Activated naive CD8-positive, alpha-beta T cell (primary cell): ENCODE measurements around the gene KIAA1958.
"Not testable (repeated sequence)": the region's sequence is repeated elsewhere in the genome, so short reads cannot be mapped to it uniquely, and the experiment has no call there.

ENCODE experiments used
- H3K27ac Mint-ChIP-seq: one replicate; pipeline ENCODE4 v1.8.0; 2021; ENCODE audit warnings: mixed read lengths
- H3K27me3 Mint-ChIP-seq: one replicate; pipeline ENCODE4 v1.8.0; 2021; ENCODE audit warnings: mixed read lengths
- H3K36me3 Mint-ChIP-seq: one replicate; pipeline ENCODE4 v1.8.0; 2021; ENCODE audit warnings: mixed read lengths
- H3K4me1 Mint-ChIP-seq: one replicate; pipeline ENCODE4 v1.8.0; 2021; ENCODE audit warnings: low read depth, mixed read lengths
- H3K4me3 Mint-ChIP-seq: one replicate; pipeline ENCODE4 v1.8.0; 2021; ENCODE audit warnings: mild to moderate bottlenecking, mixed read lengths
- H3K9me3 Mint-ChIP-seq: one replicate; pipeline ENCODE4 v1.8.0; 2021; ENCODE audit warnings: low read depth, mixed read lengths

The KIAA1958 gene

DNA sequence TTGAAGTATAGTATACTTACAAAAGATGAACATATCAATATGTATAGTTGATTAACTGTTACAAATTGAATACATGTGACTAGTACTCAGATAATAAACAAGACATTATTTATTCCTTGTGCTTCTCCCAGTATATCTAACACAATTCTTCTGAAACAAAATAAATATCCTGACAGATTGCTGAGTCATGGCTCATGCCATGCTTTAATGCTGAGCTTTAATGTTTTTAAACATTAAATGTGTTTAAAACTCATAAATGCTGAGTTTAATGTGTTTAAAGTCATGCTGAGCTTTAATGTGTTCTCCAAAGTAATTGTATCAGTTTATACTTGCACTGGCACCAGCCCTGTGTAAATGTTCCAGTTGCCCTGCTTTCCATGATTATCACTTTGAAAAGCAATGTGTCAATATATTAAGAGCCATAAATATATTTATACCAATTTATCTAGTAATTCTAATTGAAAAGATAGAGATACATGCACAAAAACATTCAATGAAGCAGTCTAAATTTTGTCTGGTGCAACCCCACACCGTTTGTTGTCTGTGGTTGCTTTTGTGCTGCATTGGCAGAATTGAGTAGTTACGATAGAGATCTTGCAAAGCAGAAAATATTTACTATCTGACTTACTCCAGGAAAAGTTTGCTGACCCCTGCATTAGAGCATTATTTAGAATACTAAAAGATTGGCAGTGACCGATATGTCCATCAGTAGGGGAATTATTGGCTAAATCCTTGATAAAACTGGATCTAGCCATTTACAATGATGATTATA lies 15.7 kb downstream of the KIAA1958 start:
- H3K27me3 Mint-ChIP-seq: no peaks in the 10 kb centered on the region
- H3K36me3 Mint-ChIP-seq: peaks cover 6% of the 10 kb centered on the region
- H3K4me1 Mint-ChIP-seq: peaks cover 10% of the 10 kb centered on the region
- H3K4me3 Mint-ChIP-seq: no peak overlapping the region
- H3K9me3 Mint-ChIP-seq: no peaks in the 10 kb centered on the region
- no peak overlapping the region for H3K27ac Mint-ChIP-seq

- H3K27ac Mint-ChIP-seq: no peak overlapping the region
- peaks cover 9% of the 10 kb centered on the region for H3K36me3 Mint-ChIP-seq
- no peaks in the 10 kb centered on the region for H3K27me3 Mint-ChIP-seq
- no peaks in the 10 kb centered on the region for H3K9me3 Mint-ChIP-seq
- H3K4me3 Mint-ChIP-seq: no peak overlapping the region
- peaks cover 10% of the 10 kb centered on the region for H3K4me1 Mint-ChIP-seq
Observed at GRCh38 chr9:112503170-112503569, 16.5 kb downstream of the KIAA1958 start.

DNA sequence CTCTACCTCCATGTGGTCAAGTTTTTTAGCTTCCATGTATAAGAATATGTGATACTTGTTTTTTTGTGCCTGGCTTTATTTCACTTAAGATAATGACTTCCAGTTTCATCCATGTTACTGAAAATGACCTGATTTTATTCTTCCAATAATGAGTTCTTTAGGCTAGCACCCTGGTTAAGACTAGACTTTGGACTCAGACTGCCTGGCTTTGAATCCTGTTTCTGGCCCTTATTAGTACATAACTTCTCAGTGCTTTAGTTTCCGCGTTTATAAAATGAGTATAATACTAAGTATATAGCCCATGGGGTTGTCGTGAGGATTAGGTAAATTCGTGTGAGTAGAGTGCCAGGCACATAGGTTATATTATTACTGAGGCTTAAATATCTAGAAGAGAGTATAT lies 18.5 kb downstream of the KIAA1958 start:
- Mint-ChIP-seq H3K4me1 (peaks cover 7% of the 10 kb centered on the region), H3K4me3 (no peak overlapping the region), H3K9me3 (no peaks in the 10 kb centered on the region), H3K36me3 (peaks cover 7% of the 10 kb centered on the region), H3K27ac (no peak overlapping the region), H3K27me3 (no peaks in the 10 kb centered on the region)

GRCh38 chr9:112505607-112506006 lies 19.0 kb downstream of the KIAA1958 start:
- Mint-ChIP-seq H3K9me3 (no peaks in the 10 kb centered on the region), H3K4me1 (peaks cover 7% of the 10 kb centered on the region), H3K4me3 (no peak overlapping the region), H3K27ac (no peak overlapping the region), H3K36me3 (peaks cover 7% of the 10 kb centered on the region), H3K27me3 (no peaks in the 10 kb centered on the region)

GRCh38 chr9:112506571-112506970 lies 19.9 kb downstream of the KIAA1958 start:
- Mint-ChIP-seq H3K9me3 (no peaks in the 10 kb centered on the region), H3K27me3 (no peaks in the 10 kb centered on the region), H3K27ac (no peak overlapping the region), H3K4me3 (no peak overlapping the region), H3K36me3 (peaks cover 7% of the 10 kb centered on the region), H3K4me1 (peaks cover 7% of the 10 kb centered on the region)

- H3K4me3 Mint-ChIP-seq: no peak overlapping the region
- H3K36me3 Mint-ChIP-seq: peaks cover 7% of the 10 kb centered on the region
- no peak overlapping the region for H3K27ac Mint-ChIP-seq
- H3K27me3 Mint-ChIP-seq: no peaks in the 10 kb centered on the region
- H3K9me3 Mint-ChIP-seq: no peaks in the 10 kb centered on the region
- H3K4me1 Mint-ChIP-seq: peaks cover 7% of the 10 kb centered on the region
Observed at GRCh38 chr9:112507001-112507680, 20.5 kb downstream of the KIAA1958 start.

DNA sequence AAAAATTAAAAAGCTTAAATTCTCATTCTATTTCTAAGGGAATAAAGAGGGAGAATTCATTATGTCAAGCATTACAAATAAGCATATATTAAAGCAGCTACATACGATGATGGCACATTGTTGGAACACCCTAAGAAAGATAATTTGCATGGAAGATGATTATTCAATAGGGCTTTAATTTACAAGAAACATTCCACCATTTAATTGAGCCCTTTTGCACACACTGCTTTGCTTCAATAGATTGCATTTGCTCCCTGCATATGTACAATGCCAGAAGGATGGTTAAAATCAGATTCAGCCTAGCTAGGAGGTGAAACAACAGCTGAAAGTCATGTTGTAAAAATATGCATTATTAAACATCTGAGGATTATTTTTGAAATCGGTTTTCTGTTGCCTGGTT lies 21.8 kb downstream of the KIAA1958 start:
- Mint-ChIP-seq H3K36me3 (peaks cover 7% of the 10 kb centered on the region), H3K9me3 (no peaks in the 10 kb centered on the region), H3K27ac (no peak overlapping the region), H3K27me3 (no peaks in the 10 kb centered on the region), H3K4me3 (no peak overlapping the region), H3K4me1 (peaks cover 7% of the 10 kb centered on the region)

DNA sequence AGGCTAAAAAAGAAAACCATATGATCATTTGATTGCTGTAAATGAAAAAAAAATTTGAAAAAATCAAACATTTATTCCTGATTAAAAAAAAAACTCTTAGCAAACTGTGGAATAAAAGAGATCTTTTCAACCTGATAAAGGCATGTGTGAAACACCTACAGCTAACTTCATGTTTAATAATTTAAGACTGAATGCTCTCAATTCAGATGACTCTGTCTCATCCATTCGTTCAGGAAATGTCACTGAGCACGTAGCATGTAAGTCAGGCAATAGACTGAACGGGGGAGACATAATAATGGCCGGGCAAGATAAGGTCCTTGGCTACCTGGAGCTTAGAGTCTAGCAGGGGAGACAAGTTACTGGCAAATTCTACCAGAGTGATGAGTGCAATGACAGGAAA lies 25.8 kb downstream of the KIAA1958 start:
- H3K4me1 Mint-ChIP-seq, H3K4me3 Mint-ChIP-seq, H3K27ac Mint-ChIP-seq, H3K27me3 Mint-ChIP-seq, H3K9me3 Mint-ChIP-seq, H3K36me3 Mint-ChIP-seq: not testable (repeated sequence)

DNA sequence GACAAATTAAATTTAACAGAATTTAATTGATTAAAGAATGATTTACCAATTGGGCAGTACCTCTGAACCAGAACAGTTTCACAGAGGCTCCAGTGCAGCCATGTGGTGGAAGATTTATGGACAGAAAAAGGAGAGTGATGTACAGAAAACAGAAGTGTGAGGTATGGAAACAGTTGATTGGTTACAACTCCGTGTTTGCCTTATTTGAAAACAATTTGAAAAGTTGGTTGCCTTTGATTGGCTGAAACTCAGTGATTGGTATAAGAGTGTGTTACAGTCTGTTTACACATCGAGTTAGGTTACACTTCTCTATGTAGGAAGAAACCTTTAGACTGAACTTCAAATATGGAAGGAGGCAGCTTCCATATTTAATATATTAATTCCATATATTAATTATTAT lies 30.1 kb downstream of the KIAA1958 start:
- no peaks in the 10 kb centered on the region for H3K9me3 Mint-ChIP-seq
- H3K27me3 Mint-ChIP-seq: no peaks in the 10 kb centered on the region
- H3K4me1 Mint-ChIP-seq: no peaks in the 10 kb centered on the region
- H3K27ac Mint-ChIP-seq: no peak overlapping the region
- H3K4me3 Mint-ChIP-seq: no peak overlapping the region
- H3K36me3 Mint-ChIP-seq: peaks cover 2% of the 10 kb centered on the region

- no peak overlapping the region for H3K27ac Mint-ChIP-seq
- H3K9me3 Mint-ChIP-seq: no peaks in the 10 kb centered on the region
- no peak overlapping the region for H3K4me3 Mint-ChIP-seq
- no peaks in the 10 kb centered on the region for H3K4me1 Mint-ChIP-seq
- peaks cover 3% of the 10 kb centered on the region for H3K36me3 Mint-ChIP-seq
- H3K27me3 Mint-ChIP-seq: no peaks in the 10 kb centered on the region
Observed at GRCh38 chr9:112520069-112520468, 33.4 kb downstream of the KIAA1958 start.

- H3K4me1 Mint-ChIP-seq: no peaks in the 10 kb centered on the region
- peaks cover 3% of the 10 kb centered on the region for H3K36me3 Mint-ChIP-seq
- no peaks in the 10 kb centered on the region for H3K27me3 Mint-ChIP-seq
- no peaks in the 10 kb centered on the region for H3K9me3 Mint-ChIP-seq
- H3K27ac Mint-ChIP-seq: no peak overlapping the region
- no peak overlapping the region for H3K4me3 Mint-ChIP-seq
Observed at GRCh38 chr9:112520656-112521055, 34.0 kb downstream of the KIAA1958 start.

- Mint-ChIP-seq H3K27ac (no peak overlapping the region), H3K4me1 (peaks cover 3% of the 10 kb centered on the region), H3K27me3 (no peaks in the 10 kb centered on the region), H3K9me3 (no peaks in the 10 kb centered on the region), H3K4me3 (no peak overlapping the region), H3K36me3 (peaks cover 6% of the 10 kb centered on the region)
Observed at GRCh38 chr9:112526973-112527372, 40.3 kb downstream of the KIAA1958 start.

DNA sequence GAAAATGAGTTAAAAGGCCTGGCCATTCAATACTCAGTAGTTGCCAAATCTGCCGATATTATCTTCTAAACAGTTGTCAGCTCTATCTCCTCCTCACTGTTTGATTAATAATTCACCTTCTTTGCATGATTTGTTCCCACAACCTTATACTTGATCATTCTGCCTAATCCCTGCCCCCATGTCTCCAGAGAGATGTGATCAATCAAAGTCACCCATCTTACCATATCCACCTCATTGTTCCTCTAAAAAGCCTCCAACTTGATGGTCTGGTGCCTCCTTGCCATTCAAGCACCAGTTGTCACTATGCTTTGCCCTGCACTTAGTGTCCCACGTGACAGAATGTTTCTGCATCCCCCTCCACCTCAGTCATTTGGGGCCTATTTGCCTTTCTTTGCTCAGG lies 41.3 kb downstream of the KIAA1958 start:
- Mint-ChIP-seq H3K9me3 (no peaks in the 10 kb centered on the region), H3K36me3 (peaks cover 6% of the 10 kb centered on the region), H3K27me3 (no peaks in the 10 kb centered on the region), H3K4me3 (no peak overlapping the region), H3K4me1 (peaks cover 3% of the 10 kb centered on the region), H3K27ac (no peak overlapping the region)

DNA sequence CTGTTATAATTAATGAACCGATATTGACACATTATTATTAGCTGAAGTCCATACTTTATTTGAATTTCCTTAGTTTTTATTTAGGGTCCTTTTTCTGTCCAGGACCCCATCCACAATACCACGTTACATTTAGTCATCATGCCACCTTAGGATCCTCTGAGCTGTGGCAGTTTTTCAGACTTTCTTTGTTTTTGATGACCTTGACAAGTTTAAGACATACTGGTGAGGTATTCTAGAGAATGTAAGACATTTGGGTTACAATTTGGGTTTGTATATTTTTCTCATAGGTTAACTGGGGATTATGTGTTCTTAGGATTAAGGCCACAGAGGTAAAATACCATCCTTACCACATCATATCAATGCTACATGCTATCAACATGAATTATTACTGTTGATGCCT lies 42.7 kb downstream of the KIAA1958 start:
- Mint-ChIP-seq H3K4me1 (peaks cover 3% of the 10 kb centered on the region), H3K27me3 (no peaks in the 10 kb centered on the region), H3K9me3 (no peaks in the 10 kb centered on the region), H3K27ac (no peak overlapping the region), H3K4me3 (no peak overlapping the region), H3K36me3 (peaks cover 6% of the 10 kb centered on the region)

DNA sequence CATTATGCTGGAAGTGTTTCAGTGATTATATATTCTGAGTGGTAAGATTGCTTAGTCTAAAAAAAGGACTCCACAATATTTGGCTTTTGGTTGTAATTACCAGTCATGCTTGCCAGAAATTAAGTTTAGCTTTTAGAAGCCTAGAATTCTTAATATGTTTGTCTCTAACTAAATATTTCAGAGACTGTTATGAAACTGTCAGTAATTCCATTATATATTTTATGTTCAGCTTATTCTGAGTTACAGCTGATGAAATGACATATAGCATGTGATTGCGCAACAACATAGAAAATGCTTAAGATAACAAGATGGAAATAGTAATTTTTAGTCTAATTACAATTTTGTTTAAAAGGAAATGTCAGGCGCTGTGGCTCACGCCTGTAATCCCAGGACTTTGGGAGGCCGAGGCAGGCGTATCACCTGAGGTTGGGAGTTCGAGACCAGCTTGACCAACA lies 44.2 kb downstream of the KIAA1958 start:
- no peak overlapping the region for H3K4me3 Mint-ChIP-seq

More for the DNA sequence above, 44.2 kb downstream of the KIAA1958 start:
- no peaks in the 10 kb centered on the region for H3K9me3 Mint-ChIP-seq
- H3K27me3 Mint-ChIP-seq: no peaks in the 10 kb centered on the region
- no peak overlapping the region for H3K27ac Mint-ChIP-seq
- peaks cover 12% of the 10 kb centered on the region for H3K4me1 Mint-ChIP-seq
- H3K36me3 Mint-ChIP-seq: peaks cover 6% of the 10 kb centered on the region
